ENCODE measurements around the gene TLE3. TPM values are rescaled to one million over a fixed set of nuclear protein-coding genes. Genes with fewer than 3 reads are reported as not detected.

TLE3 gene
- total RNA-seq, 2 donors from 2014 or later = 65.4 to 85.1 TPM

DNA sequence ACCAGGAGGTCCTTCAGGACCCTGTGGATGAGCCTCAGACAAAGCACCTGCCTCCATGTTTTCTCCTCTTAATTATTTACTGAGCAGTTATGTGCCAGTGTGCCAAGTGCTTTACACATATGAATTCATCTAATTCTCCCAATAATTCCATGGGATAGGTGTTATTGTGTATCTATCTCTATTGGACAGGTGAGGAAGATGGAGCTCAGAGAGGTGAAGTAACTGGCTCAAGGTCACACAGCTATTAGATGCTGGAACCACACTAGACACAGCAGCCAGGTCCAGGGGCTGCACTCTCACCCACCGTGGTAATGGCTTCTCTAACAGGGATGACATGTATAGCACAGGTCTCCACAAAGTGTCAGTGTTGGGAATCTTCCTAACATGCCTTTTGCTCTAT is 70.2 kb downstream of the TLE3 start:
- Histone ChIP-seq H3K9ac (ENCODE audit: low read depth in 2 of 2, low read length in 2 of 2) (no peak overlapping the region), H3K36me3 (no peaks in the 10 kb centered on the region), H3K4me3 (no peak overlapping the region), H3K9me3 (no peaks in the 10 kb centered on the region), H3K27ac (no peak overlapping the region), H3K27me3 (no peaks in the 10 kb centered on the region), H3K4me1 (no peaks in the 10 kb centered on the region)
- intact Hi-C loops (cut with DNase I) = no loop called here
- TF ChIP-seq, protein P1, sequence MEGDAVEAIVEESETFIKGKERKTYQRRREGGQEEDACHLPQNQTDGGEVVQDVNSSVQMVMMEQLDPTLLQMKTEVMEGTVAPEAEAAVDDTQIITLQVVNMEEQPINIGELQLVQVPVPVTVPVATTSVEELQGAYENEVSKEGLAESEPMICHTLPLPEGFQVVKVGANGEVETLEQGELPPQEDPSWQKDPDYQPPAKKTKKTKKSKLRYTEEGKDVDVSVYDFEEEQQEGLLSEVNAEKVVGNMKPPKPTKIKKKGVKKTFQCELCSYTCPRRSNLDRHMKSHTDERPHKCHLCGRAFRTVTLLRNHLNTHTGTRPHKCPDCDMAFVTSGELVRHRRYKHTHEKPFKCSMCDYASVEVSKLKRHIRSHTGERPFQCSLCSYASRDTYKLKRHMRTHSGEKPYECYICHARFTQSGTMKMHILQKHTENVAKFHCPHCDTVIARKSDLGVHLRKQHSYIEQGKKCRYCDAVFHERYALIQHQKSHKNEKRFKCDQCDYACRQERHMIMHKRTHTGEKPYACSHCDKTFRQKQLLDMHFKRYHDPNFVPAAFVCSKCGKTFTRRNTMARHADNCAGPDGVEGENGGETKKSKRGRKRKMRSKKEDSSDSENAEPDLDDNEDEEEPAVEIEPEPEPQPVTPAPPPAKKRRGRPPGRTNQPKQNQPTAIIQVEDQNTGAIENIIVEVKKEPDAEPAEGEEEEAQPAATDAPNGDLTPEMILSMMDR (IDR thresholded peaks at IDR 0.05) = no peak
- DNase-seq = no peak

DNA sequence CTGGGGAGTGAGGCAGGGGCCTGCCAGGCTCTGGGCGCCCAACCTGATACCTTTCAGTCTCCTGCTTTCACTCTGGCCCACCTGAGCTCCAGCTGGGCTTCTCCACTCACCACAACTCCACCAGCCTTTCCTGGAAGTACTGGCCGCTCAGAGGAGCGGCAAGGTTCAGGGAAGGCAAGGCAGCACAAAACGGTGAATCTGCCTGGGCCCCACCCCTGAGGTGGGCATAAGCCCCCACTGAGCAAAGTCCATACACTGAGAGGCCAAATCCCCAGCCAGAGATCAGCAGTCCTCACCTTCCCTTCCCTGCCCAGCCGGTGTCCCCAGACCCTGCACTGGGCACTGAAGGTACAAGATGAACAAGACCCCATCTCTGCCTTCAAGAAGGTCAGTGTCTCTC is 70.7 kb downstream of the TLE3 start:
- H3K27me3 ChIP-seq = no peaks in the 10 kb centered on the region
- TF ChIP-seq, protein P1 (IDR thresholded peaks at IDR 0.05) = no peak

DNA sequence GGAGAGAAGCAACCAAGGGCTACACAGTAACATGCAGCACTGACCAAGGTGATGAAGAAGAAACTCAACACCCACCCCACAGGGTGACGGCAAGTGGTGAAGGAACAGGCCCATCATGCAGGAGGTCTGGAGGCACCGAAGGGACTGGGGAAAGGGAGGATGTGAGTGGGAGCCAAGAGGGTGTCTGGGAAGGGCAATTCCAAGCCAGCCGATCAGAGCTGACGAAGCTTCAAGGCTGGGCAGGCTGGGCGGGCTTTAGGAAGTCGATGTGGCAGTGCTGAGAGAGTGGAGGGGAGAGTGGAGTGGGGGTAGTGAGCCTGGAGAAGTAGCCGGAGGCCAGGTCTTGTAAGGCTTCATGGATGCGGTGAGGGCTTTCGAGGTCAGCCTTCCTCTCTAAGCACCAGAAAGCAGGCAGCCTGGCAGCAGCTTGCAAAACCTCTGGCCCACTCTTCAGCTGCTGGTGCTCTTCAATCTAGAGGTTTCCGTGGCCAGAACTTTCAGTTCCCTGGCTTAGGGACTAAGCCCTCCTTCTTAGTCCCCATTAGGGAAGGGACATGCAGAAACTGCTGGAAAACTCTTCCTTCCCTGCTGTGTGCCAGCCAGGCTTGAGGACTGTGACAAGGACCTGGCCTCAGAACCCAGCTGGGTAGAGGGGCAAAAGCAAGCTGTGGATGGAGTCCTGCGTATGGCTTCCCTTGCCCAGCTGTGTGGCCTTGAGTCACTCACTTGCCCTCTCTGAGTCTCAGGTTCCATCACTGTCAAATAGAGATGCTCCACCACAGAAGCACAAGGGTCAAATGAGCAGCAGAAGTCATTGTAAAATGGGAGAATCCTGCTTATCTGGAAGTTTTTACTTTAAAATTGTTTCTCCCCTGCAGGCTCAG is 72.1 kb downstream of the TLE3 start:
- no peaks in the 10 kb centered on the region for H3K27me3 ChIP-seq
- TF ChIP-seq, protein P1 (IDR thresholded peaks at IDR 0.05) = no peak
- H3K9me3 ChIP-seq = no peaks in the 10 kb centered on the region
- H3K4me3 ChIP-seq = no peak overlapping the region
- no peak overlapping the region for H3K27ac ChIP-seq
- no peak overlapping the region for H3K9ac ChIP-seq (ENCODE audit: low read depth in 2 of 2, low read length in 2 of 2)
- no peak for DNase-seq
- intact Hi-C loops (cut with DNase I) = no loop called here
- no peaks in the 10 kb centered on the region for H3K4me1 ChIP-seq
- no peaks in the 10 kb centered on the region for H3K36me3 ChIP-seq

More for the DNA sequence above, 70.7 kb downstream of the TLE3 start:
- intact Hi-C loops (cut with DNase I) = no loop called here
- no peak overlapping the region for H3K9ac ChIP-seq (ENCODE audit: low read depth in 2 of 2, low read length in 2 of 2)
- no peaks in the 10 kb centered on the region for H3K36me3 ChIP-seq
- no peaks in the 10 kb centered on the region for H3K9me3 ChIP-seq
- no peak overlapping the region for H3K27ac ChIP-seq
- no peaks in the 10 kb centered on the region for H3K4me1 ChIP-seq
- no peak overlapping the region for H3K4me3 ChIP-seq
- no peak for DNase-seq

DNA sequence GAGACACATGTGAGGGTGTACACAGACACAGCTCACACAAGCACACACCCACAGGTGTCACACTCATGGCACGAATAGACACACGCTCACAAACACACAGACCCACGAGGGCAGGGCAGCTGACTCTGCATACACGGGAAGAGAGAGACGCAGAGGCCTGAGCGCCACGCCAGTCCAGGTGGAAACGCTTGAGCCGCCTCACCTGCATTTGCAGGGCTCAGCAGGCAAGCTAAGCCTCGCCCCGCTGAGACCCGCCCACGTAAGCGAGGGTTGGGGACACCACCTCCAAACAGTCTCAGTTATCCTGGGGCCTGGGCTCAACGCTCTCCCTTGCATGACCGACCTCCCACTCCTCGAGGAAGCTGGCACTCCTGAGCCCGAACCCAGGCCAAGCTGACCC is 73.2 kb downstream of the TLE3 start:
- DNase-seq = no peak
- Histone ChIP-seq H3K27me3 (peaks cover 5% of the 10 kb centered on the region), H3K4me3 (no peak overlapping the region), H3K4me1 (no peaks in the 10 kb centered on the region), H3K9me3 (no peaks in the 10 kb centered on the region), H3K36me3 (no peaks in the 10 kb centered on the region), H3K27ac (no peak overlapping the region), H3K9ac (ENCODE audit: low read depth in 2 of 2, low read length in 2 of 2) (no peak overlapping the region)
- TF ChIP-seq, protein P1 (IDR thresholded peaks at IDR 0.05) = no peak
- intact Hi-C loops (cut with DNase I) = no loop called here

DNA sequence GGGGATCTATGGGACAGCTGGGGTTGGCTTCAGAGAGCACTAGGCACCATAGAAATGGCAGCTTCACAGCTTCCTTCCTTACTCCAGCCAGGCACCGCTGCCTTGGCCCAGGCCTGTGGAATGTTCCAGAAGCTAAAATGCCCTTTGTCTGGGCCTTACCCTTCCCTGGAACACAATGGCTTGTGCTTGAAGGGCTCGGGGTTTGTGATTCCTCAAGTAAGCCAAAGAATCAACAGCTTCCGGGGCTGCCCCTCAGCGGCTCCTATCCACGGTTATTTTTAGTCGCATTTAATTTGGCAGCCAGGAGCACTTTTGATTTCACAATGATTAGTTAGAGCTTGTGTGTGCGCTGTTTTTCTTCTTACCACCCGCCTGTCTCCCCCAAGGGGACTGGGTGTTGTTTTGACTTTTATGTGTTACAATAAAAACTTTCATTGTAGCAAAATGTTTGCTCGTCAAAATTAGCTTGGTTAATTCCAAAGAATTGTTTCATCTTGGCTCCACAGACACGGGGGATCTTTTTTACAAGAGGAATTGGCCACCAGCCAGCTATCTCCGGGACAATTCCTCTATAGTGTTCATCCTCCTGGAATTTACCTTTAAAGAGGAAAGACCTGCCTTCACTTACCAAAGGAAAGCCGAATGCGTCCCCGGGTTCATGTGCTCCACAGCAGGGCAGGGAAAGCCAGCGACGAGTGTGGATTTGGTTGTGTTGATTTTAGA is 73.8 kb downstream of the TLE3 start:
- TF ChIP-seq, protein P1 (IDR thresholded peaks at IDR 0.05) = no peak
- H3K27me3 ChIP-seq = peaks cover 5% of the 10 kb centered on the region
- no peaks in the 10 kb centered on the region for H3K9me3 ChIP-seq
- H3K9ac ChIP-seq (ENCODE audit: low read depth in 2 of 2, low read length in 2 of 2) = no peak overlapping the region
- DNase-seq = no peak
- H3K4me1 ChIP-seq = no peaks in the 10 kb centered on the region
- H3K27ac ChIP-seq = no peak overlapping the region
- no peaks in the 10 kb centered on the region for H3K36me3 ChIP-seq
- intact Hi-C loops (cut with DNase I) = no loop called here
- no peak overlapping the region for H3K4me3 ChIP-seq
